K562 (cell line): ENCODE measurements around the gene ABCC1. TPM values are rescaled to one million over a fixed set of nuclear protein-coding genes. Genes with fewer than 3 reads are reported as not detected.
A peak's percentile ranks its signal among the peaks of the same experiment; 100 is the strongest.

Experiments used
- ADNP ChIP-seq: fragments of 200-800 bp; sonication (Bioruptor generic); IDR thresholded peaks from 2 replicates; pipeline ENCODE4 v1.6.1; 2016; ENCODE audit warnings: missing genetic modification characterization, missing compliant biosample characterization
- CBX3 ChIP-seq, 2 experiments: IDR thresholded peaks; 1 replicate in 1 of 2; 2 replicates in 1 of 2; pipeline ENCODE4 v1.6.1; 2012; ENCODE audit warnings: inconsistent platforms in 2 of 2, low read length in 2 of 2, borderline replicate concordance in 1 of 2, control low read depth in 1 of 2
- GTF2F1 ChIP-seq: IDR thresholded peaks from 2 replicates; pipeline ENCODE4 v1.6.1; 2011; ENCODE audit warnings: low read depth, low read length, improper control_type of control experiment
- HDAC1 ChIP-seq, 2 experiments: fragments of 450-650 bp; IDR thresholded peaks; 2 replicates each; pipeline ENCODE4 v1.6.1; 2016 to 2017; ENCODE audit warnings: inconsistent platforms in 1 of 2, mild to moderate bottlenecking in 1 of 2, moderate library complexity in 1 of 2
- NFRKB ChIP-seq: fragments of 450-650 bp; IDR thresholded peaks from 2 replicates; pipeline ENCODE4 v1.6.1; 2016; ENCODE audit warnings: low read depth
- PURB ChIP-seq: sonication (generic); formaldehyde crosslinking; IDR thresholded peaks from 2 replicates; pipeline ENCODE4 v1.9.0; 2021; ENCODE audit warnings: low read depth, mild to moderate bottlenecking, missing genetic modification reagents
- TCF7 ChIP-seq: sonication (generic); IDR thresholded peaks from 2 replicates; pipeline ENCODE4 v1.6.1; 2016; ENCODE audit warnings: antibody characterized with exemption, borderline replicate concordance
- ZBTB7A ChIP-seq: IDR thresholded peaks from 2 replicates; pipeline ENCODE4 v1.6.1; 2011; ENCODE audit warnings: low read depth, mild to moderate bottlenecking, low read length, moderate library complexity, borderline replicate concordance; ENCODE audit not compliant: control insufficient read depth
- ZNF232 ChIP-seq: sonication (generic); formaldehyde crosslinking; IDR thresholded peaks from 2 replicates; pipeline ENCODE4 v1.8.0; 2022; ENCODE audit warnings: mild to moderate bottlenecking, missing genetic modification reagents
- ZNF561 ChIP-seq: fragments of 450-650 bp; formaldehyde crosslinking; conservative IDR thresholded peaks from 2 replicates; pipeline ENCODE4 v1.4.0; 2020; ENCODE audit warnings: mild to moderate bottlenecking, moderate library complexity
- polyA plus RNA-seq, 8 experiments: library from polyadenylated mRNA; depleted of rRNA in 4 of 8; stranded (reverse) in 5 of 8; unstranded in 3 of 8; fragments of >200 nt; fragmentation: Nextera tagmentation in 2 of 8; fragmentation: Illumina TruSeq in 1 of 8; extraction: Ambion mirVana in 2 of 8; extraction: Trizol in 1 of 8; gene quantifications; 2 replicates each; pipeline versions ENCODE4 v1.2.1 to v1.2.3, GENCODE V29; 2011 to 2014; ENCODE audit warnings: inconsistent platforms in 1 of 8, missing spikeins in 1 of 8
- total RNA-seq, 7 experiments: library from RNA; depleted of rRNA in 6 of 7; stranded (reverse); fragments of >200 nt in 6 of 7; fragmentation: Illumina TruSeq in 2 of 7; extraction: Trizol in 2 of 7; gene quantifications; 2 replicates each; pipeline versions ENCODE4 v1.2.1 to v1.2.3, GENCODE V29; 2011 to 2021; ENCODE audit warnings: low replicate concordance in 1 of 7
- TF ChIP-seq, protein P1 (sequence below): fragments of 450-650 bp; conservative IDR thresholded peaks from 2 replicates; pipeline ENCODE4 v1.6.1; 2016; ENCODE audit warnings: missing genetic modification characterization, low read depth, mild to moderate bottlenecking, control low read depth, missing compliant biosample characterization
- TF ChIP-seq, protein P2 (sequence below): IDR thresholded peaks from 2 replicates; pipeline ENCODE4 v1.6.1; 2016; ENCODE audit warnings: missing genetic modification characterization, missing compliant biosample characterization
- TF ChIP-seq, protein P3 (sequence below): fragments of 250-450 bp; sonication (Bioruptor Pico); IDR thresholded peaks from 2 replicates; pipeline ENCODE4 v1.4.0; 2020; ENCODE audit warnings: mild to moderate bottlenecking, moderate library complexity, borderline replicate concordance
- TF ChIP-seq, protein P4 (sequence below): fragments of 450-650 bp; IDR thresholded peaks from 2 replicates; pipeline ENCODE4 v1.6.1; 2016; ENCODE audit warnings: borderline replicate concordance
- TF ChIP-seq, protein P5 (sequence below): sonication (generic); formaldehyde crosslinking; IDR thresholded peaks from 2 replicates; pipeline ENCODE4 v1.8.0; 2023; ENCODE audit warnings: mild to moderate bottlenecking, missing genetic modification reagents

Gene ABCC1
- total and polyA plus RNA-seq, 9 of the 15 experiments (the other 6 are each of a cell fraction or from before 2014, with no cell fraction given), result 3.9 to 41.6 (median 10.0) TPM

DNA sequence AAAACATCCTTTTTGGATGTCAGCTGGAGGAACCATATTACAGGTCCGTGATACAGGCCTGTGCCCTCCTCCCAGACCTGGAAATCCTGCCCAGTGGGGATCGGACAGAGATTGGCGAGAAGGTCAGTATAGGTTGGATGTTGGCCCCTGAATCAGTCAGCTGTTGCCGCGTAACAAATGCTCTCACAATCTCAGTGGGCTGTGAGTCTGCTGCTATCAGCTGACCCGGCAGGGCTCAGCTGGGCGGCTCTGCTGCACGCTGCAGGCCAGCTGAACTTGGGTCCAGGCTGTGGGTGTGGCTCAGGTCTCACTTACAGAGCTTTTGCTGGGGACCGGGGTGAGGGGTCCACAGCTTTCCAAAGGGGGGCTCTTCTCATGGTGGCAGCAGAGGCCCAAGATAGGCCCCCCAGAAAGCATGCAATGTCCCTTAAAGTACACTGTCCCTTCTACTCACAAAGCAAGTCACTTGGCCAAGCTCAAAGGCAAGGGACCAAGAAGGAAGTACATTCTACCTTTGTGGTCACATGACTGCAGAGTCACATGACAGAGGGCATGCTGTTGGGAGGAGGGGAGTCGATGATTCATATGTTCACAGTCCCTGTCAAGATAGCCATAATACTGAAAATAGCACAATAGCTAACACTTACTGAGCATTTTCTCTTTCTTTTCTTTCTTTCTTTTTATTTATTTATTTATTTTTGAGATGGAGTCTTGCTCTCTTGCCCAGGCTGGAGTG lies 134.2 kb downstream of the ABCC1 start (continued):
- TF ChIP-seq ZNF232 (CRISPR knock-in tag) (no peak), GTF2F1 (no peak), ADNP (tag) (peak; percentile 75), HDAC1 (IDR thresholded peaks at IDR 0.05) (peak in 1 of 2 experiments; percentile 34; a peak in 1 of 4 replicates), ZNF561 (CRISPR knock-in tag) (no peak), CBX3 (IDR thresholded peaks at IDR 0.05; ENCODE audit: borderline replicate concordance in 1 of 2, low read length in 2 of 2) (peak in 1 of 2 experiments; percentile 67; a peak in 1 of 3 replicates), TCF7 (no peak), PURB (CRISPR knock-in tag) (no peak), NFRKB (no peak), ZBTB7A (no peak)
- TF ChIP-seq, protein P1, sequence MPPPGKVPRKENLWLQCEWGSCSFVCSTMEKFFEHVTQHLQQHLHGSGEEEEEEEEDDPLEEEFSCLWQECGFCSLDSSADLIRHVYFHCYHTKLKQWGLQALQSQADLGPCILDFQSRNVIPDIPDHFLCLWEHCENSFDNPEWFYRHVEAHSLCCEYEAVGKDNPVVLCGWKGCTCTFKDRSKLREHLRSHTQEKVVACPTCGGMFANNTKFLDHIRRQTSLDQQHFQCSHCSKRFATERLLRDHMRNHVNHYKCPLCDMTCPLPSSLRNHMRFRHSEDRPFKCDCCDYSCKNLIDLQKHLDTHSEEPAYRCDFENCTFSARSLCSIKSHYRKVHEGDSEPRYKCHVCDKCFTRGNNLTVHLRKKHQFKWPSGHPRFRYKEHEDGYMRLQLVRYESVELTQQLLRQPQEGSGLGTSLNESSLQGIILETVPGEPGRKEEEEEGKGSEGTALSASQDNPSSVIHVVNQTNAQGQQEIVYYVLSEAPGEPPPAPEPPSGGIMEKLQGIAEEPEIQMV, result no peak
- TF ChIP-seq, protein P2, sequence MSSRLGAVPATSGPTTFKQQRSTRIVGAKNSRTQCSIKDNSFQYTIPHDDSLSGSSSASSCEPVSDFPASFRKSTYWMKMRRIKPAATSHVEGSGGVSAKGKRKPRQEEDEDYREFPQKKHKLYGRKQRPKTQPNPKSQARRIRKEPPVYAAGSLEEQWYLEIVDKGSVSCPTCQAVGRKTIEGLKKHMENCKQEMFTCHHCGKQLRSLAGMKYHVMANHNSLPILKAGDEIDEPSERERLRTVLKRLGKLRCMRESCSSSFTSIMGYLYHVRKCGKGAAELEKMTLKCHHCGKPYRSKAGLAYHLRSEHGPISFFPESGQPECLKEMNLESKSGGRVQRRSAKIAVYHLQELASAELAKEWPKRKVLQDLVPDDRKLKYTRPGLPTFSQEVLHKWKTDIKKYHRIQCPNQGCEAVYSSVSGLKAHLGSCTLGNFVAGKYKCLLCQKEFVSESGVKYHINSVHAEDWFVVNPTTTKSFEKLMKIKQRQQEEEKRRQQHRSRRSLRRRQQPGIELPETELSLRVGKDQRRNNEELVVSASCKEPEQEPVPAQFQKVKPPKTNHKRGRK (tag), result no peak
- TF ChIP-seq, protein P3, sequence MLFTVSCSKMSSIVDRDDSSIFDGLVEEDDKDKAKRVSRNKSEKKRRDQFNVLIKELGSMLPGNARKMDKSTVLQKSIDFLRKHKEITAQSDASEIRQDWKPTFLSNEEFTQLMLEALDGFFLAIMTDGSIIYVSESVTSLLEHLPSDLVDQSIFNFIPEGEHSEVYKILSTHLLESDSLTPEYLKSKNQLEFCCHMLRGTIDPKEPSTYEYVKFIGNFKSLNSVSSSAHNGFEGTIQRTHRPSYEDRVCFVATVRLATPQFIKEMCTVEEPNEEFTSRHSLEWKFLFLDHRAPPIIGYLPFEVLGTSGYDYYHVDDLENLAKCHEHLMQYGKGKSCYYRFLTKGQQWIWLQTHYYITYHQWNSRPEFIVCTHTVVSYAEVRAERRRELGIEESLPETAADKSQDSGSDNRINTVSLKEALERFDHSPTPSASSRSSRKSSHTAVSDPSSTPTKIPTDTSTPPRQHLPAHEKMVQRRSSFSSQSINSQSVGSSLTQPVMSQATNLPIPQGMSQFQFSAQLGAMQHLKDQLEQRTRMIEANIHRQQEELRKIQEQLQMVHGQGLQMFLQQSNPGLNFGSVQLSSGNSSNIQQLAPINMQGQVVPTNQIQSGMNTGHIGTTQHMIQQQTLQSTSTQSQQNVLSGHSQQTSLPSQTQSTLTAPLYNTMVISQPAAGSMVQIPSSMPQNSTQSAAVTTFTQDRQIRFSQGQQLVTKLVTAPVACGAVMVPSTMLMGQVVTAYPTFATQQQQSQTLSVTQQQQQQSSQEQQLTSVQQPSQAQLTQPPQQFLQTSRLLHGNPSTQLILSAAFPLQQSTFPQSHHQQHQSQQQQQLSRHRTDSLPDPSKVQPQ (CRISPR knock-in tag), result no peak
- TF ChIP-seq, protein P4, sequence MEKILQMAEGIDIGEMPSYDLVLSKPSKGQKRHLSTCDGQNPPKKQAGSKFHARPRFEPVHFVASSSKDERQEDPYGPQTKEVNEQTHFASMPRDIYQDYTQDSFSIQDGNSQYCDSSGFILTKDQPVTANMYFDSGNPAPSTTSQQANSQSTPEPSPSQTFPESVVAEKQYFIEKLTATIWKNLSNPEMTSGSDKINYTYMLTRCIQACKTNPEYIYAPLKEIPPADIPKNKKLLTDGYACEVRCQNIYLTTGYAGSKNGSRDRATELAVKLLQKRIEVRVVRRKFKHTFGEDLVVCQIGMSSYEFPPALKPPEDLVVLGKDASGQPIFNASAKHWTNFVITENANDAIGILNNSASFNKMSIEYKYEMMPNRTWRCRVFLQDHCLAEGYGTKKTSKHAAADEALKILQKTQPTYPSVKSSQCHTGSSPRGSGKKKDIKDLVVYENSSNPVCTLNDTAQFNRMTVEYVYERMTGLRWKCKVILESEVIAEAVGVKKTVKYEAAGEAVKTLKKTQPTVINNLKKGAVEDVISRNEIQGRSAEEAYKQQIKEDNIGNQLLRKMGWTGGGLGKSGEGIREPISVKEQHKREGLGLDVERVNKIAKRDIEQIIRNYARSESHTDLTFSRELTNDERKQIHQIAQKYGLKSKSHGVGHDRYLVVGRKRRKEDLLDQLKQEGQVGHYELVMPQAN, result peak; percentile 62; the same call in 1 of the 2 replicates
- TF ChIP-seq, protein P5, sequence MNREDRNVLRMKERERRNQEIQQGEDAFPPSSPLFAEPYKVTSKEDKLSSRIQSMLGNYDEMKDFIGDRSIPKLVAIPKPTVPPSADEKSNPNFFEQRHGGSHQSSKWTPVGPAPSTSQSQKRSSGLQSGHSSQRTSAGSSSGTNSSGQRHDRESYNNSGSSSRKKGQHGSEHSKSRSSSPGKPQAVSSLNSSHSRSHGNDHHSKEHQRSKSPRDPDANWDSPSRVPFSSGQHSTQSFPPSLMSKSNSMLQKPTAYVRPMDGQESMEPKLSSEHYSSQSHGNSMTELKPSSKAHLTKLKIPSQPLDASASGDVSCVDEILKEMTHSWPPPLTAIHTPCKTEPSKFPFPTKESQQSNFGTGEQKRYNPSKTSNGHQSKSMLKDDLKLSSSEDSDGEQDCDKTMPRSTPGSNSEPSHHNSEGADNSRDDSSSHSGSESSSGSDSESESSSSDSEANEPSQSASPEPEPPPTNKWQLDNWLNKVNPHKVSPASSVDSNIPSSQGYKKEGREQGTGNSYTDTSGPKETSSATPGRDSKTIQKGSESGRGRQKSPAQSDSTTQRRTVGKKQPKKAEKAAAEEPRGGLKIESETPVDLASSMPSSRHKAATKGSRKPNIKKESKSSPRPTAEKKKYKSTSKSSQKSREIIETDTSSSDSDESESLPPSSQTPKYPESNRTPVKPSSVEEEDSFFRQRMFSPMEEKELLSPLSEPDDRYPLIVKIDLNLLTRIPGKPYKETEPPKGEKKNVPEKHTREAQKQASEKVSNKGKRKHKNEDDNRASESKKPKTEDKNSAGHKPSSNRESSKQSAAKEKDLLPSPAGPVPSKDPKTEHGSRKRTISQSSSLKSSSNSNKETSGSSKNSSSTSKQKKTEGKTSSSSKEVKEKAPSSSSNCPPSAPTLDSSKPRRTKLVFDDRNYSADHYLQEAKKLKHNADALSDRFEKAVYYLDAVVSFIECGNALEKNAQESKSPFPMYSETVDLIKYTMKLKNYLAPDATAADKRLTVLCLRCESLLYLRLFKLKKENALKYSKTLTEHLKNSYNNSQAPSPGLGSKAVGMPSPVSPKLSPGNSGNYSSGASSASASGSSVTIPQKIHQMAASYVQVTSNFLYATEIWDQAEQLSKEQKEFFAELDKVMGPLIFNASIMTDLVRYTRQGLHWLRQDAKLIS (CRISPR knock-in tag), result no peak
